Stimulated activated CD4-positive, alpha-beta T cell treated with anti-CD3 and anti-CD28 coated beads, Interleukin-2, amount 100 ng/mL, for 24 hours (primary cell): ENCODE data around the gene ALDH16A1.
"Not testable (repeated sequence)": the region's sequence is repeated elsewhere in the genome, so short reads cannot be mapped to it uniquely, and the experiment has no call there.

Experiments
- DNase-seq, 2 donors: peaks; one replicate each; pipeline ENCODE4 v3.0.0-alpha.2; 2020

ALDH16A1 gene

DNA sequence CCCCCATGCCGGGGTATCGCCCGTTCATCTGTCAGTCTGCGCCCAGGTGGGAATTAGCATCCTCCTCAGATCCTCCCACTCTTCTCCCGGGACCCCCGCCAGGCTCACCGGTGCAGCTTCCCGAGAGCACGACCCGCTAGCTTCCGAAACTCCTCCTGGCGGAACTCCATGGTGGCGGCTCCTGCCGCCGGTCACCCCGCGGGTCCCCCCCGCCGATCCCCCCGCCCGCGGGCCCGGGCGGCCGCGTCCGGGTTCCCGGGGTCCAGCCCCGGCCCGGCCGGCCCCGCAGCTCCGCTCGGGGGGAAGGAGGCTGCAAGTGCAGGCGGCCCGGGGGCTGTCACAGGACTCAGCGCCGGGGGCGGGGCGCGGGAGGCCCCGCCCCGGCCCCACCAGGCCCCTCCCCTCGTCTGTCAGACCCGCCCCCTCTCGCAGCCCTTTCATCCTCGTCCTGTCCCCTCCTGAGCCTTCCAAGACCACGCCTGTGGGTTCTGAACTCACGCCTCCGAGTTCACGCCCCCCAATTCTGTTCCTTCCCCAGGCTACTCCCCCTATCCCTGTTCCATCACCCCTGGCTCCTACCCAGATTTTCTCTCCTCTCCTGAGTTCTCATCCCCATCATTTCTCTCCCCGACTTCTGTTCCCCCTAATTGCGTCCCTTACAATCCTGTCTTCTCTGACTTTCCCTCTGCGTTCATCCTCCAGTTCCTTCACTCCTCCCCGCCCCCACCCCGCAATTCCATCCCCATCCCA, 11.6 kb upstream of the ALDH16A1 start, which contains the start of gene SLC17A7:
SLC17A7 (minus strand) TSS at position 318 of the 750 bp plus-strand sequence; CDS start at position 170, 148 bp downstream.
- DNase-seq = peak; percentile 49 to 58

DNA sequence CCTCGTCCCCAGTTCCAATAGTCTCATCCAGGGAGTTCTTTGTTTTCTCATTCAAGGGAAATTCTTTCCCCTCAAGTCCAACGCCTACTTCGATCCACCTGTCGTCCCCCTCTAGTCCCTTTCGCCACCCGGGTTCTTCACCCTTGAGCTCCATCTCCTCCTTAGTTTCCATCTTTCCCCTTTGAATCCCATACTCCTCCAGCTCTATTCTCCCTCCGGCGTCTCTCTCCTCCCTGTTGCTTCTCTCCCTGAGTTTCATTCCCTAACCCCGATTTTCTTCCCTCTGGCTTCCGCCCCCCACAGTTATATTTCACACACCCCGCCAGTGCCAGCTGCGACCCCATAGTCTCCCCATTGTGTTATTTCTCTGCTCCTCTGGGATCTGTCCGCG, 11.1 kb upstream of the ALDH16A1 start:
- no peak for DNase-seq

- peak in 1 of 2 donors; percentile 35 for DNase-seq
Observed at GRCh38 chr19:49442354-49442753, 10.7 kb upstream of the ALDH16A1 start.

DNA sequence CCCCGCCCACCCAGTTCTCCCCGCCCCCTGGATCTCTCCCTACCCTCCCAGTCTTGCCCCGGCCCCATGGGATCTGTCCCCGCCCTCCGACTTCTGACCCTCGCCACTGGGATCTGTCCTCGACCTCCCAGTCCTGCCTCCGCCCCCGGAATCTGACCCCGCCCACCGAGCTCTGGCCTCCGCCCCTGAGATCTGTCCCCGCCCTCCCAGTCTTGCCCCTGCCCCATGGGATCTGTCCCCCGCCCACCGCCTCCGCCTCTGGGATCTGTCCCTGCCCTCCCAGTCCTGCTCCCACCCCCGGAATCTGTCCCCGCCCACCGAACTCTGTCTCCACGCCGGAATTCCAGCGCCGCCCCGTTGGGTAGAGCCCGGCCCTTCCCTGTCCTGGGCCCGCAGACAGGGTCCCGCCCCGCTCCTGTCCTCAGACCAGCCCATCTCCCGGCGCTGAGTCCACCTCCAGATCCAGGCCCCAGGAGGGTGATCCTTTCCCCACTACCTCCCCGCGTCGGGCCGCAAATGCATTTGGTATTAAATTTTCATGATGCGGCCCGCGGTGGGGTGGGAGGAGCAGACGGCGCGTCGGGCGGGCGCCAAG, 10.2 kb upstream of the ALDH16A1 start:
- DNase-seq = peak; percentile 66 to 78

- DNase-seq = peak; percentile 94 to 95
Observed at GRCh38 chr19:49443366-49444099, 9.5 kb upstream of the ALDH16A1 start.

DNA sequence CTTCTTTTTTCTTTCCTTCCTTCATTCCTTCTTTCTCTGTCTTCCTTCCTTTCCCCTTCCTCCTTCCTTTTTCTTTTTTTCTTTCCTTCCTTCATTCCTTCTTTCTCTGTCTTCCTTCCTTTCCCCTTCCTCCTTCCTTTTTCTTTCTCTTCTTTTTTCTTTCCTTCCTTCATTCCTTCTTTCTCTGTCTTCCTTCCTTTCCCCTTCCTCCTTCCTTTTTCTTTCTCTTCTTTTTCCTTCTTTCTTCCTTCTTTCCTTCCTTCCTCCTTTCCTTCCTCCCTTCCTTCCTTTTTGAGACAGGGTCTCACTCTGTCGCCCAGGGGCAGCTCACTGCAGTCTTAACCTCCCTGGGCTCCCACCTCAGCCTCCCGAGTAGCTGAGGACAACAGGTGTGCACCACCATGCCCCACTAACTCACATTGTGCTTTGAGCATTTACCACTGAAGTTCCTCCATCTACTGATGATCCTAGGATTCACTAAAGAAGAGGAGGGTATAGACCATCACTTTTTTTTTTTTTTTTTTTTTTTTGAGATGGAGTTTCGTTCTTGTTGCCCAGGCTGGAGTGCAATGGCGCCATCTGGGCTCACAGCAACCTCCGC, 8.8 kb upstream of the ALDH16A1 start:
- not testable (repeated sequence) for DNase-seq

DNA sequence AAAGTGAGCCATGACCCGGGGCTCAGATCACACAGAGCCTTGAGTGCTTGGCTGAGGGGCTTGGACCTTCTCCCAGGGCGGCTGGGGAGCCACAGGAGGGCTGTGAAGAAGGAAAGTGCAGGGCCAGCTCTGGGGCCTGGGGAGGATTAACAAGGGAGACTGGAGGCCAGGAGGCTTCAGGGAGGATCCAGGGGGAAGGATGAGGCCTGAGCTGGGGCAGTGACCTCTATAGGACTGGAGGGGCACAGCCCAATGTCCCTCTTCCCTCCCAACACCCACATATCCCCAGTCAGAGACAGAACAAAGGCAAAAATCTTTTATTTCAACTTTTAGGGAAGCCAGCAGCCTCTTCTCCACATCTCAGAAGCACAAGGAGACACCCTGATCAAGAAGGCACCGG, 7.0 kb upstream of the ALDH16A1 start:
- no peak for DNase-seq

DNA sequence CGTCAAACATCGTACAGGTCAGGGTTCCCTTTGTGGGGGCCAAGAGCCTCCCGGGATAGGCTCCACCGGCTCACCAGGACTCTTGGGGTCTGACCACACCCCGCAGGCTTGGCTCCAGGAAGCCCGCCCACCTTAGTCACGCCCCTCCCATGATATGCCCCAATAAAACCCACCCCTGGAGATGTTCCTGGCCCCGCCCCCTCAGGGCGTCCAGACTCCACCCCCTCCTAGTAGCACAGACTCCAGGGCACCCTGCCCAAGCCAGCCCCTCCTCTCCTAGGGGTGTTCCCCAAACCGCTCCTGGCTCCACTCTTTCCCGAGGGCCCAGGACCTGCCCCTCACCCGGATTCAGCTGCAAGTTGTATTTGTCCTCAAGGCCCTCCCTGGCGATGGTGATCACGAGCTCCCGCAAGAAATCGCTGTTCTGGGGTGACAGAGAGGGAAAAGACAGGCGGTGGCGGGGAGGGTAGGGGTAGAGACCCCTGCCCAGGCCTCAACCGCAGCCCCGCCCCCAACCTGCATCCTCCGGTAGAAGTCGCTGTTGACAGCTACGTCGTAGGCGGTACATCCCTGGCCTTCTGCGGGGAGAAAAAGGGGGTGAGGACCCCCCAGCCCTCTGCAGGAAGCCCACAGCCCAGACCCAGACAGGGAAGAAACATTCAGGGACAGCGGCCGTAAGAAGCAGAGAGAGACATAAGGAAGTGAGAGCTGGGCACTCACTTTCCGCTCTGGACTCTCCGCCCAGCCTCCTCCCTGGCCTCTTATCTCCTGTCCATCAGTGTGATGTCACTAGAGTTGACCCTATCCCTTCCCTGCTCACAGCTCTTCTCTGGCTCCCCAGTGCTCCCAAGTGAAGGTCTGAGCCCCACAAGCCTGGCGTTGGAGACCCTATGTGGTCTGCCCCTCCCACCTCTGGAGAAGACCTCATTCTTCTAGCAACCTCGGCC, 5.3 kb upstream of the ALDH16A1 start:
- peak in 1 of 2 donors; percentile 59 for DNase-seq

GRCh38 chr19:49448432-49448786, 4.6 kb upstream of the ALDH16A1 start:
- no peak for DNase-seq

DNA sequence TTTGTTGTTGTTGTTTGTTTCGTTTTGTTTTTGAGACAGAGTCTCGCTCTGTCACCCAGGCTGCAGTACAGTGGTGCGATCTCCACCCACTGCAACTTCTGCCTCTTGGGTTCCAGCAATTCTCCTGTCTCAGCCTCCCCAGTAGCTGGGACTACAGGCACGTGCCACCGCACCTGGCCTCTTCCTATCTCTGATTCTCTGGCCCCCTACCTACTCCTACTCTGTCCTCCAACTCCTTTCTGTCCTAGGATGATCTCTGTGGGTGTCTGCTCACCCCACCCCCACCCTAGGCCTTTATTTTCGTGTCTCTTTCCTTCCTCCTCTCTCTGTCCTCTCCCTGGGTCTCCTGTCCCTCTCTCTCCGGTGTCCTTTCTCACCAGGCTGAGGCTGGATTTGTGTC, 2.6 kb upstream of the ALDH16A1 start:
- no peak for DNase-seq

DNA sequence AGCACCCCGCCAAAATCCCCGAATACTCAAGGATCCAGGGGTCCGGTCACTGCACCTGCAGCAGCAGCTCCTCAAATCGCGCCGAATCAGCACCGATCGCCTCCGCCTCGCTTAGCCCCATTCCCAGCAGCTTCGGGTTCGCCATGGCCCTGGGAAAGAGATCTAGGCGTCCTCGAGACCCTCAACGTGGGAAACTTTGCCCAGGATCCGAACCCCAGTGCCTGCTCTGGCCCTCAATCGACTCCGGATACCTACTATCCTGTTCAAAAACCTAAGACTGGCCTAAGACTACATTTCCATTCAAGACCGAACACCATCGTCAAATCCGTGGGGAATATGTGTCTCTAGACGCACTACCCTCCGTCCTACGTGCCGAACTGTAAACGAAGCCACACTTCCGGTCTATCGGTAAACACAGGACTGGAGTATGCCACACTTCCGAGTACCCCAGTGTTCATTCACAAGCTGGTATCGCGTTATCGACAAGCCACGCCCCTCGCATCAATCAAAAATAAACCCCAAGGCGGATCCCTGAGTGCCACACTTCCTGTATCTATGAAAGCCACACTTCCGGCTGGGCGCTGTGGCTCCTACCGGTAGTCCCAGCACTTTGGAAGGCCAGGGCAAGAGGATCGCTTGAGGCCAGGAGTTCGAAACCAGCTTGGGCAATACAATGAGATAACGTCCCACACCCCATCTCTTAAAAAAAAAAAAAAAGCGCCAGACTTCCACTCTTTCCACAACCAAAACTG, 1.4 kb upstream of the ALDH16A1 start, which contains the start of gene PIH1D1:
PIH1D1 (minus strand) TSS at position 385 of the 752 bp plus-strand sequence; CDS start at position 145, 240 bp downstream.
- peak; percentile 93 to 94 for DNase-seq

- no peak for DNase-seq
Observed at GRCh38 chr19:49453757-49454240, 774 bp downstream of the ALDH16A1 start.

- no peak for DNase-seq
Observed at GRCh38 chr19:49455773-49456172, 2.7 kb downstream of the ALDH16A1 start.

GRCh38 chr19:49456326-49456725, 3.3 kb downstream of the ALDH16A1 start:
- DNase-seq = no peak

DNA sequence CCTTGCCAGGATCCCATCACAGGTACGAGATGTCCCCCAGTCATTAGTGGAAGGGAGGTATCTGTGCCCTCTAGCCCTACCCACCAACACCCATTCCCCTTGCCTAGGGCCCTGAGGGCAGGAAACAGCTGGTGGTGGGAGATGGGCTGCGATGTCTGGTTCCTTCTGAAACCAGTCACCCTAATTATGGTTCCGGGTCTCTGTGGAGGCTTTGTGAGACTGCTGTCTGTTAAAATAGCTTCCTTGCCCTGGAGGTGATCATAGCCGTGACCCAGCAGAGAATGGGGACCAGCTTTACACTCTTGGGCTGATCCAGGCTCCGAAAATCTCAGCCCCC, 5.5 kb downstream of the ALDH16A1 start:
- DNase-seq = no peak

DNA sequence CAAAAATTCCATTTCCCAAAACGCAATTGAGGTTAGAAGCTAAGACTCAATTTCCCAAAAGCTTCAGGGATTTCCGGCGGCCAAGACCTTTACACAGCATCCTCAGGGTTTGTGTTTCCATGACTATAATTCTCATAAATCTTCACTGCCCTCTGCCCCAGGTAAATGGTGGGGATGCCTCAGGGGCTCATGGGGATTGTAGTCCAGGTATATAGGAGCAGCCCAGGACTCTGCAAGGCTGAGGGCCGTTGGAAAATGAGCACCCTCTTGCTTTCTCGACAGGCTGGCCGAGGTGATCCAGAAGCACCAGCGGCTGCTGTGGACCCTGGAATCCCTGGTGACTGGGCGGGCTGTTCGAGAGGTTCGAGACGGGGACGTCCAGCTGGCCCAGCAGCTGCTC, 6.4 kb downstream of the ALDH16A1 start:
- DNase-seq = no peak

GRCh38 chr19:49461130-49461529, 8.1 kb downstream of the ALDH16A1 start:
- DNase-seq = not testable (repeated sequence)

- no peak for DNase-seq
Observed at GRCh38 chr19:49461656-49462055, 8.6 kb downstream of the ALDH16A1 start.

DNA sequence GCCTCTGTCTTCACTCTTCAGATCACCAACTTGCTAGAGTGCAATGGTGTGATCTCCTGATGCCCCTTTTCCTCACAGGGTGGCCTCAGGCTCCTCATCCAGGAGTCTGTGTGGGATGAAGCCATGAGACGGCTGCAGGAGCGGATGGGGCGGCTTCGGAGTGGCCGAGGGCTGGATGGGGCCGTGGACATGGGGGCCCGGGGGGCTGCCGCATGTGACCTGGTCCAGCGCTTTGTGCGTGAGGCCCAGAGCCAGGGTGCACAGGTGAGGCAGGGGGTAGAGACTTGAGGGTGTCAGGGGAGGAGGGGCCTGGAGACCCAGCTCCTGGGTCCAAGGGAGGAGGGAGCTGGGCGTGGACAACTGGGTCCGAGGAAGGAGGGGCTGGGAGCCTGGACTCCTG, 9.5 kb downstream of the ALDH16A1 start:
- no peak for DNase-seq

GRCh38 chr19:49463960-49464740, 11.1 kb downstream of the ALDH16A1 start:
- DNase-seq = no peak
